Activated naive CD8-positive, alpha-beta T cell treated with anti-CD3 and anti-CD28 coated beads, Interleukin-2, amount 10 ng/mL, durations not matched to agents 7 days and 5 days (primary cell): ENCODE data around the gene PIK3R5. TPM values are rescaled to one million over a fixed set of nuclear protein-coding genes. Genes with fewer than 3 reads are reported as not detected.
"Not testable (repeated sequence)": the region's sequence is repeated elsewhere in the genome, so short reads cannot be mapped to it uniquely, and the experiment has no call there.

Source experiments
- ATAC-seq: fragments of 150-1000 bp; cut with Tn5 transposase; one replicate; pipeline ENCODE4 v1.10.0; 2021; ENCODE audit warnings: low read depth, moderate library complexity
- POLR2A ChIA-PET: fragments of 350-600 bp; sonication (Branson Sonifier 250); formaldehyde crosslinking; loops from one replicate; lab custom pipeline; 2021; ENCODE audit warnings: antibody characterized with exemption; lab: Charles Lee
- DNase-seq: peaks from one replicate; pipeline ENCODE4 v3.0.0; 2021
- H3K27ac Mint-ChIP-seq: one replicate; pipeline ENCODE4 v1.8.0; 2022; ENCODE audit warnings: mild to moderate bottlenecking, mixed read lengths
- H3K27me3 Mint-ChIP-seq: one replicate; pipeline ENCODE4 v1.8.0; 2022; ENCODE audit warnings: mild to moderate bottlenecking, moderate library complexity, mixed read lengths
- H3K36me3 Mint-ChIP-seq: one replicate; pipeline ENCODE4 v1.8.0; 2021; ENCODE audit warnings: mild to moderate bottlenecking, mixed read lengths
- H3K4me1 Mint-ChIP-seq: one replicate; pipeline ENCODE4 v1.8.0; 2021; ENCODE audit warnings: mixed read lengths
- H3K4me3 Mint-ChIP-seq: one replicate; pipeline ENCODE4 v1.8.0; 2022; ENCODE audit warnings: mild to moderate bottlenecking, moderate library complexity, mixed read lengths
- H3K9me3 Mint-ChIP-seq: one replicate; pipeline ENCODE4 v1.8.0; 2021; ENCODE audit warnings: mixed read lengths
- total RNA-seq, 2 experiments: library from RNA; stranded (reverse); gene quantifications; one replicate each; pipeline ENCODE4 v1.2.3, GENCODE V29; 2021

PIK3R5 gene
- total RNA-seq, 2 experiments from 2014 or later = 81.4 to 84.0 TPM

DNA sequence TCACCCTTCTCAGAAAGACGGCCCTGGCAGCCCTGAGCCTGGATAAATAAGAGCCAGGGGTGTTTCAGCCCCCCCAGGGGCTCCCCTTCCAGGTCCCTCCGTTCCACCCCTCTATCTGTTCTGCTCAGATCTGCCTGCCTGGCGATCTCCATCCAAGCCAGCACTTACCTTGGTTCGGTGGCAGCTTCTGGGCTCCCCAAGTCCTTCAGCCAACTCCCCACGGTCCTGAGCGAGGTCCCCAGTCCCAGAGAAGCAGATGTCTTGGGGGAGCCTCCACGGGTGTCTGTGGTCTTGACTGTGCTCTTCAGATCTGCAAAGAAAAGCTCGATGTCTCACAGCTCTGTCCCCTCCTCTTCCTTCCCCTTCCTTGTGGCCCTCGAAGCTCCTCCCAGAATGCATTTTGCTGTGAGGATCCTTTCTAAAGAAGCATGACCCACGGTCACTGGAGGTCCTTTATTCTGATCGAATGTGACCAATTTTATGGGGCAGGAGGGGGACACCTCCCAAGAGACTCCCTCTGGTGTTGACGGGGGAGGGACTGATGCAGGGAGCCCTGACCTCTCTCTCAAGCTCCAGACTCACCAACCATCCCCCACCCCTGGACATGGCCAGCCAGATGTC, 98.0 kb downstream of the PIK3R5 start, which contains the start of gene PIK3R6:
PIK3R6 (minus strand) TSS at position 314 of the 621 bp plus-strand sequence. CDS start 17,880 bp downstream, outside the sequence.
- POLR2A ChIA-PET = interaction anchor here (0.9 to 1.5 kb wide), 6 partner anchors 9 to 646 kb away, joined by 3 to 20 read pairs (median 4); partner anchors contain the start of gene PIK3R5
- H3K9me3 Mint-ChIP-seq = no peaks in the 10 kb centered on the region

DNA sequence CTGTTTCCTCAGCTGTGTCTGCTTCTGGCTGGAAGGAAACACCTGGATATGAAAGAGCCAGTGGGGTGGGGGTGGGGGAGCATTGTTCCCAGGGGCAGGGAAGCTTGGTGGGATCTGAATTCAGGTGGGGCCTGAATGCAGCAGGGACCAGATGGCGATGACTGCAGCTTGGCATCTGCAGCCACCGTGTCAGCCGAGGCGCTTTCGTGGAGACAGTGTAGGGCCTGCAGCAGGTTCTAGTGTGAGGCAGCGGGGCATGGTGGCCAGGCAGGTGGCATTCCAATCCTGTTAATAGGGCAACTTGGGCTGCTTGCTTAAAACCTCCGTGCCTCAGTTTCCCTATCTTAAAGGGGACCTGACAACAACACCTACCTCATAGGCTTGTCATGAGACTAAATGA, 99.7 kb downstream of the PIK3R5 start:
- DNase-seq (no peak), ATAC-seq (no peak)
- Mint-ChIP-seq H3K27ac (no peak overlapping the region), H3K4me1 (peaks cover 48% of the 10 kb centered on the region), H3K4me3 (peak overlapping the region; percentile 99), H3K27me3 (no peaks in the 10 kb centered on the region), H3K9me3 (no peaks in the 10 kb centered on the region), H3K36me3 (peaks cover 30% of the 10 kb centered on the region)
- POLR2A ChIA-PET = interaction anchor here (0.6 to 1.1 kb wide), 5 partner anchors 16 to 1253 kb away, joined by 3 to 7 read pairs (median 3); no protein-coding TSS in a partner anchor

More for the DNA sequence above, 98.0 kb downstream of the PIK3R5 start, which contains the start of gene PIK3R6:
- DNase-seq (peak; percentile 47), ATAC-seq (peak; percentile 88)
- Mint-ChIP-seq H3K27ac (peak within 1 kb of the TSS; percentile 93), H3K4me1 (peaks cover 37% of the 10 kb centered on the region), H3K36me3 (peaks cover 20% of the 10 kb centered on the region), H3K4me3 (peak within 1 kb of the TSS; percentile 99), H3K27me3 (no peaks in the 10 kb centered on the region)

- no peak for ATAC-seq
- H3K4me3 Mint-ChIP-seq = peak overlapping the region; percentile 32
These were observed 100.1 kb downstream of the PIK3R5 start for GRCh38 chr17:8865385-8865784.

DNA sequence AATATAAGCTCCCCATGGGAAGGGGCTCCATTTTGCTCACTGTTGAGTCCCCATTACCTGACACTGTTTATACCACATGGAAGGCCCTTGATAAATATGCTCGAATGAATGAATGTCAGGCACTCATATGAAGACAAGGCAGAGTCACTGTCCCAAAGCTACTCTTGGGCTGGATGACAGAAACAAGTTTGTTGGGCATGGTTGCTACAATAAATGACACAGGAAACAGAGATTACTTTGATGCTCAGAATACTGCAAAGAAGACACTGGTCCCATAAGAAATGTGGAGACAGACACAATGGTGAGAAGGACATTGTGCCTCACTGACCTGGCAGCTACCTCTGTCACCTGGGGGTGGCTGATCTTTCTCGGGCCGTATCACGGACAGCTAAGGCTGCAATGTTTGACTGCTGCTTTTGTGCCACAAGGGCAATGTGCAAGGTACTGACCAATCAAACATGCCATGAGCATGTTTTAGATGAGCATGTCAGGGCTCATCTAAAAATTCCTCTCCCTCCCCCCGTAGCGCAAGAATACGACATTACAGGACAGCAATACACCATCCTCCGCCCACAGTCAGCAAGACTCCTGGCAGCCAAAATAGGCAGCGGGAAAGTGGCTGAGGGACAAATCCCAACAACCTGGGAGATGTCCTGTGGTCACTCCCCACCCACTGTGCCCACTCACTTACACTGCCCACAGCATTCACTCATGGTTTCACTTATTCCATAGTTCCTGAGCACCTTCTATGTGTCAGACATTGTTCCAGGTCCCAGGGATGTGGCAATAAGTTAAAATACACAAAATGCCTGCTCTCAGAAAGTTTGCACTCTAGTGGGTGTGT, 103.1 kb downstream of the PIK3R5 start:
- peaks cover 56% of the 10 kb centered on the region for H3K4me1 Mint-ChIP-seq
- peaks cover 46% of the 10 kb centered on the region for H3K36me3 Mint-ChIP-seq
- POLR2A ChIA-PET = interaction anchor here (0.5 to 1.0 kb wide), 3 partner anchors 9 to 57 kb away, joined by 3 read pairs; no protein-coding TSS in a partner anchor
- ATAC-seq (peak; percentile 45), DNase-seq (no peak)
- peak overlapping the region; percentile 69 for H3K4me3 Mint-ChIP-seq
- H3K27ac Mint-ChIP-seq = peak overlapping the region; percentile 81
- no peaks in the 10 kb centered on the region for H3K27me3 Mint-ChIP-seq
- no peaks in the 10 kb centered on the region for H3K9me3 Mint-ChIP-seq

More at GRCh38 chr17:8865385-8865784, 100.1 kb downstream of the PIK3R5 start:
- Mint-ChIP-seq H3K36me3 (peaks cover 30% of the 10 kb centered on the region), H3K27ac (no peak overlapping the region), H3K4me1 (peaks cover 49% of the 10 kb centered on the region), H3K9me3 (no peaks in the 10 kb centered on the region), H3K27me3 (no peaks in the 10 kb centered on the region)
- POLR2A ChIA-PET = interaction anchor here (0.6 to 1.1 kb wide), 5 partner anchors 16 to 1253 kb away, joined by 3 to 7 read pairs (median 3); no protein-coding TSS in a partner anchor
- no peak for DNase-seq

GRCh38 chr17:8861495-8862181, 103.9 kb downstream of the PIK3R5 start:
- POLR2A ChIA-PET = interaction anchor here (0.5 to 1.0 kb wide), 3 partner anchors 10 to 56 kb away, joined by 3 read pairs; no protein-coding TSS in a partner anchor
- peaks cover 56% of the 10 kb centered on the region for H3K4me1 Mint-ChIP-seq
- H3K27me3 Mint-ChIP-seq = no peaks in the 10 kb centered on the region
- no peak for DNase-seq
- peaks cover 46% of the 10 kb centered on the region for H3K36me3 Mint-ChIP-seq
- H3K4me3 Mint-ChIP-seq = peak overlapping the region; percentile 69
- H3K9me3 Mint-ChIP-seq = no peaks in the 10 kb centered on the region
- no peak for ATAC-seq
- peak overlapping the region; percentile 81 for H3K27ac Mint-ChIP-seq

GRCh38 chr17:8859804-8860430, 105.6 kb downstream of the PIK3R5 start:
- H3K4me3 Mint-ChIP-seq = no peak overlapping the region
- ATAC-seq (no peak), DNase-seq (no peak)
- H3K27me3 Mint-ChIP-seq = no peaks in the 10 kb centered on the region
- H3K27ac Mint-ChIP-seq = peak overlapping the region; percentile 97
- peaks cover 58% of the 10 kb centered on the region for H3K4me1 Mint-ChIP-seq
- peaks cover 51% of the 10 kb centered on the region for H3K36me3 Mint-ChIP-seq
- POLR2A ChIA-PET = interaction anchor here (0.6 kb wide), 1 partner anchor 39 kb away, joined by 3 read pairs; no protein-coding TSS in a partner anchor
- no peaks in the 10 kb centered on the region for H3K9me3 Mint-ChIP-seq

GRCh38 chr17:8859027-8859803, 106.3 kb downstream of the PIK3R5 start:
- POLR2A ChIA-PET = interaction anchor here (1.2 to 1.9 kb wide), 2 partner anchors 8 to 105 kb away, joined by 3 to 20 read pairs; partner anchors contain the start of gene PIK3R6
- peaks cover 50% of the 10 kb centered on the region for H3K36me3 Mint-ChIP-seq
- ATAC-seq (no peak), DNase-seq (peak; percentile 27)
- H3K4me1 Mint-ChIP-seq = peaks cover 58% of the 10 kb centered on the region
- H3K27me3 Mint-ChIP-seq = no peaks in the 10 kb centered on the region
- no peaks in the 10 kb centered on the region for H3K9me3 Mint-ChIP-seq
- peak overlapping the region; percentile 68 for H3K4me3 Mint-ChIP-seq
- H3K27ac Mint-ChIP-seq = peak overlapping the region; percentile 97

GRCh38 chr17:8857919-8858318, 107.6 kb downstream of the PIK3R5 start:
- POLR2A ChIA-PET = interaction anchor here (0.7 to 1.9 kb wide), 13 partner anchors 9 to 630 kb away, joined by 3 to 20 read pairs (median 3); partner anchors contain the start of genes PIK3R5 and PIK3R6
- peak; percentile 70 for ATAC-seq
- DNase-seq = peak; percentile 72
- Mint-ChIP-seq H3K36me3 (peaks cover 43% of the 10 kb centered on the region), H3K4me1 (peaks cover 58% of the 10 kb centered on the region), H3K4me3 (peak overlapping the region; percentile 91), H3K27me3 (no peaks in the 10 kb centered on the region), H3K9me3 (no peaks in the 10 kb centered on the region), H3K27ac (peak overlapping the region; percentile 97)

- no peaks in the 10 kb centered on the region for H3K9me3 Mint-ChIP-seq
- H3K36me3 Mint-ChIP-seq = peaks cover 40% of the 10 kb centered on the region
- DNase-seq (no peak), ATAC-seq (no peak)
- H3K27me3 Mint-ChIP-seq = no peaks in the 10 kb centered on the region
- H3K4me3 Mint-ChIP-seq = peak overlapping the region; percentile 91
- POLR2A ChIA-PET = interaction anchor here (0.7 to 1.9 kb wide), 3 partner anchors 11 to 114 kb away, joined by 3 to 20 read pairs (median 5); partner anchors contain the start of gene PIK3R6
- H3K4me1 Mint-ChIP-seq = peaks cover 49% of the 10 kb centered on the region
- H3K27ac Mint-ChIP-seq = peak overlapping the region; percentile 97
These were observed 108.5 kb downstream of the PIK3R5 start for GRCh38 chr17:8856869-8857575.

- H3K4me3 Mint-ChIP-seq, H3K27ac Mint-ChIP-seq, ATAC-seq, DNase-seq, POLR2A ChIA-PET, H3K9me3 Mint-ChIP-seq, H3K27me3 Mint-ChIP-seq: not testable (repeated sequence)
- Mint-ChIP-seq H3K4me1 (peaks cover 41% of the 10 kb centered on the region), H3K36me3 (peaks cover 40% of the 10 kb centered on the region)
These were observed 109.3 kb downstream of the PIK3R5 start for GRCh38 chr17:8856205-8856603.
